Upper lobe of right lung (tissue), 1 donor: ENCODE measurements around the gene PRR16. TPM values are rescaled to one million over a fixed set of nuclear protein-coding genes. Genes with fewer than 3 reads are reported as not detected.

Source experiments
- ATAC-seq: fragments of 200-7000 bp; cut with Tn5 transposase; one replicate; pipeline ENCODE4 v1.9.1; 2020; ENCODE audit warnings: mild to moderate bottlenecking, moderate library complexity
- DNase-seq: peaks from one replicate; pipeline ENCODE4 v3.0.0-alpha.2; 2020
- H3K27ac ChIP-seq: fragments of 200-600 bp; one replicate; pipeline ENCODE4 v1.8.0; 2022
- H3K27me3 ChIP-seq: fragments of 200-600 bp; one replicate; pipeline ENCODE4 v1.8.0; 2022; ENCODE audit warnings: mild to moderate bottlenecking
- H3K36me3 ChIP-seq: fragments of 200-600 bp; one replicate; pipeline ENCODE4 v1.8.0; 2022
- H3K4me1 ChIP-seq: fragments of 200-600 bp; one replicate; pipeline ENCODE4 v1.8.0; 2022
- H3K4me3 ChIP-seq: fragments of 200-600 bp; one replicate; pipeline ENCODE4 v1.8.0; 2022; ENCODE audit warnings: mild to moderate bottlenecking
- H3K9me3 ChIP-seq: fragments of 200-600 bp; one replicate; pipeline ENCODE4 v1.8.0; 2022
- CTCF ChIP-seq: fragments of 200-600 bp; IDR thresholded peaks from one replicate; pipeline ENCODE4 v1.8.0; 2022; ENCODE audit warnings: antibody characterized with exemption
- intact Hi-C: fragments of 100-400 bp; cut with DNase I; formaldehyde crosslinking; loops from one replicate; pipeline ENCODE4 v1.11.0; 2022
- total RNA-seq: library from RNA; stranded (reverse); fragmentation: NEBNext Ultra II Directional; extraction: Animal tissue kit (Norgen Biotek cat#: 25700); gene quantifications from one replicate; pipeline ENCODE4 v1.2.1, GENCODE V29; 2021
- donor health status: DM: no; HTN: yes; CAD: no; lungs with severe emphysema.

PRR16 gene
- total RNA-seq, 1 donor from 2014 or later = 3.1 TPM

GRCh38 chr5:120464627-120465435, 731 bp downstream of the PRR16 start:
- intact Hi-C loops = no loop called here
- no peaks in the 10 kb centered on the region for H3K36me3 ChIP-seq
- peak overlapping the region; percentile 59 for H3K4me3 ChIP-seq
- no peaks in the 10 kb centered on the region for H3K4me1 ChIP-seq
- no peak overlapping the region for H3K27ac ChIP-seq
- TF ChIP-seq CTCF = no peak
- DNase-seq = peak; percentile 63
- ATAC-seq = peak; percentile 65
- H3K27me3 ChIP-seq = peaks cover 28% of the 10 kb centered on the region
- no peaks in the 10 kb centered on the region for H3K9me3 ChIP-seq

GRCh38 chr5:120465436-120465961, 1.4 kb downstream of the PRR16 start:
- H3K4me3 ChIP-seq = peak overlapping the region; percentile 59
- peak; percentile 59 for DNase-seq
- no peaks in the 10 kb centered on the region for H3K9me3 ChIP-seq
- intact Hi-C loops = no loop called here
- H3K27ac ChIP-seq = no peak overlapping the region
- TF ChIP-seq CTCF = no peak
- peaks cover 28% of the 10 kb centered on the region for H3K27me3 ChIP-seq
- no peaks in the 10 kb centered on the region for H3K4me1 ChIP-seq
- no peaks in the 10 kb centered on the region for H3K36me3 ChIP-seq
- ATAC-seq = peak; percentile 40

- peak overlapping the region; percentile 59 for H3K4me3 ChIP-seq
- no peaks in the 10 kb centered on the region for H3K36me3 ChIP-seq
- no peak for DNase-seq
- H3K27me3 ChIP-seq = peaks cover 28% of the 10 kb centered on the region
- no peaks in the 10 kb centered on the region for H3K9me3 ChIP-seq
- intact Hi-C loops = no loop called here
- no peak overlapping the region for H3K27ac ChIP-seq
- ATAC-seq = no peak
- TF ChIP-seq CTCF = no peak
- H3K4me1 ChIP-seq = no peaks in the 10 kb centered on the region
Observed at GRCh38 chr5:120466341-120467006, 2.4 kb downstream of the PRR16 start.

GRCh38 chr5:120471971-120472370, 7.9 kb downstream of the PRR16 start:
- Histone ChIP-seq H3K9me3 (no peaks in the 10 kb centered on the region), H3K4me3 (no peak overlapping the region), H3K27ac (no peak overlapping the region), H3K4me1 (no peaks in the 10 kb centered on the region), H3K27me3 (peaks cover 3% of the 10 kb centered on the region), H3K36me3 (no peaks in the 10 kb centered on the region)
- intact Hi-C loops = no loop called here
- ATAC-seq (no peak), DNase-seq (no peak)
- no peak for TF ChIP-seq CTCF

- DNase-seq (no peak), ATAC-seq (no peak)
- peaks cover under 1% of the 10 kb centered on the region for H3K27me3 ChIP-seq
- H3K36me3 ChIP-seq = no peaks in the 10 kb centered on the region
- H3K27ac ChIP-seq = no peak overlapping the region
- no peak for TF ChIP-seq CTCF
- intact Hi-C loops = no loop called here
- no peak overlapping the region for H3K4me3 ChIP-seq
- H3K9me3 ChIP-seq = no peaks in the 10 kb centered on the region
- H3K4me1 ChIP-seq = no peaks in the 10 kb centered on the region
Observed at GRCh38 chr5:120472911-120473310, 8.8 kb downstream of the PRR16 start.
